DND-41 (cell line): ENCODE measurements around the gene ACAP2.

Source experiments
- CTCF ChIP-seq: IDR thresholded peaks from 2 replicates; pipeline ENCODE4 v1.5.1; 2012; ENCODE audit warnings: borderline replicate concordance, low read length, moderate library complexity, mild to moderate bottlenecking; ENCODE audit not compliant: poor library complexity, severe bottlenecking; ENCODE audit errors: extremely low read depth
- EZH2 ChIP-seq: IDR thresholded peaks from 3 replicates; pipeline ENCODE4 v1.6.1; 2012; ENCODE audit warnings: borderline replicate concordance, low read depth, mild to moderate bottlenecking, moderate library complexity, low read length, inconsistent platforms; ENCODE audit not compliant: severe bottlenecking

GRCh38 chr3:195337747-195338146, 105.1 kb downstream of the ACAP2 start:
- TF ChIP-seq CTCF: no peak
- TF ChIP-seq EZH2: no peak
